Liver (tissue), 9 donors: ENCODE data around the gene ERFL. TPM values are rescaled to one million over a fixed set of nuclear protein-coding genes. Genes with fewer than 3 reads are reported as not detected.

Source experiments
- DNase-seq: peaks from one replicate; pipeline ENCODE4 v3.0.0-alpha.2; 2017; ENCODE audit warnings: low spot score
- H3K27ac ChIP-seq, 2 donors: one replicate each; pipeline ENCODE4 v1.7.0; 2013; ENCODE audit warnings: inconsistent platforms in 2 of 2, low read length in 2 of 2, control low read depth in 1 of 2, low read depth in 1 of 2, mild to moderate bottlenecking in 1 of 2
- H3K27me3 ChIP-seq, 4 donors: one replicate each; pipeline versions ENCODE4 v1.6.1 to v1.7.0; 2013; ENCODE audit warnings: low read length in 3 of 4, inconsistent platforms in 1 of 4, mild to moderate bottlenecking in 1 of 4, moderate library complexity in 1 of 4; ENCODE audit not compliant: control insufficient read depth in 4 of 4, insufficient read depth in 4 of 4
- H3K36me3 ChIP-seq, 4 donors: one replicate each; pipeline versions ENCODE4 v1.6.1 to v1.7.0; 2013; ENCODE audit warnings: low read length in 3 of 4, mild to moderate bottlenecking in 3 of 4, low read depth in 1 of 4, moderate library complexity in 1 of 4; ENCODE audit not compliant: control insufficient read depth in 4 of 4, insufficient read depth in 3 of 4
- H3K4me1 ChIP-seq, 4 donors: one replicate each; pipeline versions ENCODE4 v1.6.1 to v1.7.0; 2013; ENCODE audit warnings: low read length in 3 of 4, mild to moderate bottlenecking in 3 of 4, moderate library complexity in 1 of 4; ENCODE audit not compliant: control insufficient read depth in 4 of 4, insufficient read depth in 4 of 4
- H3K4me3 ChIP-seq, 3 donors: one replicate each; pipeline versions ENCODE4 v1.6.1 to v1.7.0; 2013; ENCODE audit warnings: low read length in 3 of 3, control low read depth in 1 of 3, low read depth in 1 of 3, mild to moderate bottlenecking in 1 of 3
- H3K9ac ChIP-seq, 2 donors: one replicate each; pipeline ENCODE4 v1.7.0; 2013; ENCODE audit warnings: low read length in 2 of 2, mild to moderate bottlenecking in 2 of 2, moderate library complexity in 2 of 2, control low read depth in 1 of 2, low read depth in 1 of 2
- H3K9me3 ChIP-seq, 4 donors: one replicate each; pipeline versions ENCODE4 v1.6.1 to v1.7.0; 2013; ENCODE audit warnings: low read length in 3 of 4; ENCODE audit not compliant: control insufficient read depth in 4 of 4
- ATF3 ChIP-seq: IDR thresholded peaks from 2 replicates; pipeline ENCODE4 v1.6.1; 2016; ENCODE audit warnings: antibody characterized with exemption
- CTCF ChIP-seq: fragments of 150-350 bp; IDR thresholded peaks from 2 replicates; pipeline ENCODE4 v1.5.1; 2017; ENCODE audit warnings: improper control_type of control experiment, low read depth, low read length; ENCODE audit not compliant: missing input control
- FOXA1 ChIP-seq: IDR thresholded peaks from 2 replicates; pipeline ENCODE4 v1.6.1; 2016; ENCODE audit warnings: antibody characterized with exemption
- HNF4A ChIP-seq, 2 donors: conservative IDR thresholded peaks; 2 replicates each; pipeline ENCODE4 v1.6.1; 2016; ENCODE audit warnings: antibody characterized with exemption in 2 of 2, mild to moderate bottlenecking in 2 of 2
- HNF4G ChIP-seq: IDR thresholded peaks from 2 replicates; pipeline ENCODE4 v1.6.1; 2016; ENCODE audit warnings: antibody characterized with exemption
- JUND ChIP-seq, 2 donors: IDR thresholded peaks; 2 replicates each; pipeline ENCODE4 v1.6.1; 2016; ENCODE audit warnings: antibody characterized with exemption in 2 of 2
- MAX ChIP-seq: IDR thresholded peaks from 2 replicates; pipeline ENCODE4 v1.6.1; 2016; ENCODE audit warnings: antibody characterized with exemption
- NR2F2 ChIP-seq: IDR thresholded peaks from 2 replicates; pipeline ENCODE4 v1.6.1; 2016; ENCODE audit warnings: antibody characterized with exemption
- RAD21 ChIP-seq, 2 donors: IDR thresholded peaks; 2 replicates each; pipeline ENCODE4 v1.6.1; 2016; ENCODE audit warnings: antibody characterized with exemption in 2 of 2, mild to moderate bottlenecking in 2 of 2
- RXRA ChIP-seq, 2 donors: IDR thresholded peaks; 2 replicates each; pipeline ENCODE4 v1.6.1; 2017 to 2018; ENCODE audit warnings: antibody characterized with exemption in 2 of 2, mild to moderate bottlenecking in 1 of 2
- SP1 ChIP-seq: IDR thresholded peaks from 2 replicates; pipeline ENCODE4 v1.6.1; 2018; ENCODE audit warnings: antibody characterized with exemption, mild to moderate bottlenecking
- TAF1 ChIP-seq: conservative IDR thresholded peaks from 2 replicates; pipeline ENCODE4 v1.6.1; 2016; ENCODE audit warnings: antibody characterized with exemption, mild to moderate bottlenecking
- YY1 ChIP-seq: IDR thresholded peaks from 2 replicates; pipeline ENCODE4 v1.6.1; 2016; ENCODE audit warnings: antibody characterized with exemption, mild to moderate bottlenecking
- ZBTB33 ChIP-seq: IDR thresholded peaks from 2 replicates; pipeline ENCODE4 v1.6.1; 2016; ENCODE audit warnings: antibody characterized with exemption
- WGBS: extraction: QIAGEN DNeasy Blood & Tissue Kit; methylation state at CpG from one replicate; pipeline ENCODE4 v1.1.7; 2013; 5-methylcytosine and 5-hydroxymethylcytosine counted together
- polyA plus RNA-seq, 2 donors: library from polyadenylated mRNA; stranded (reverse) in 1 of 2; unstranded in 1 of 2; fragments of 200-250 nt in 1 of 2; fragments of >200 nt in 1 of 2; fragmentation: Nextera tagmentation in 1 of 2; extraction: Ambion mirVana in 1 of 2; gene quantifications; one replicate each; pipeline versions ENCODE4 v1.2.1 to v1.2.3, GENCODE V29; 2013 to 2015
- total RNA-seq, 2 donors: library from RNA; depleted of rRNA; stranded (reverse); fragments of >200 nt; gene quantifications; one replicate each; pipeline ENCODE4 v1.2.3, GENCODE V29; 2014
- TF ChIP-seq, protein P1 (sequence below): IDR thresholded peaks from 2 replicates; pipeline ENCODE4 v1.6.1; 2016; ENCODE audit warnings: antibody characterized with exemption, mild to moderate bottlenecking
- donor health status: healthy.
- donor health status: healthy.
- donor health status: healthy.
- donor health status: healthy.
- donor health status: healthy.

ERFL gene
- total and polyA plus RNA-seq, 4 donors = not detected

GRCh38 chr19:41955521-41955920, 27.3 kb upstream of the ERFL start:
- Histone ChIP-seq H3K4me3 (no peak overlapping the region), H3K9ac (no peak overlapping the region), H3K36me3 (peaks cover 0 to 6% (median 2%) of the 10 kb centered on the region in 4 donors), H3K4me1 (peaks cover 0 to 14% (median 8%) of the 10 kb centered on the region in 4 donors), H3K9me3 (no peaks in the 10 kb centered on the region), H3K27ac (no peak overlapping the region), H3K27me3 (no peaks in the 10 kb centered on the region)
- no peak for DNase-seq
- TF ChIP-seq HNF4G (no peak), TAF1 (no peak), NR2F2 (no peak), ZBTB33 (no peak), FOXA1 (no peak), JUND (IDR thresholded peaks at IDR 0.05) (no peak), RXRA (IDR thresholded peaks at IDR 0.05) (no peak), ATF3 (no peak), MAX (no peak)
- TF ChIP-seq, protein P1, sequence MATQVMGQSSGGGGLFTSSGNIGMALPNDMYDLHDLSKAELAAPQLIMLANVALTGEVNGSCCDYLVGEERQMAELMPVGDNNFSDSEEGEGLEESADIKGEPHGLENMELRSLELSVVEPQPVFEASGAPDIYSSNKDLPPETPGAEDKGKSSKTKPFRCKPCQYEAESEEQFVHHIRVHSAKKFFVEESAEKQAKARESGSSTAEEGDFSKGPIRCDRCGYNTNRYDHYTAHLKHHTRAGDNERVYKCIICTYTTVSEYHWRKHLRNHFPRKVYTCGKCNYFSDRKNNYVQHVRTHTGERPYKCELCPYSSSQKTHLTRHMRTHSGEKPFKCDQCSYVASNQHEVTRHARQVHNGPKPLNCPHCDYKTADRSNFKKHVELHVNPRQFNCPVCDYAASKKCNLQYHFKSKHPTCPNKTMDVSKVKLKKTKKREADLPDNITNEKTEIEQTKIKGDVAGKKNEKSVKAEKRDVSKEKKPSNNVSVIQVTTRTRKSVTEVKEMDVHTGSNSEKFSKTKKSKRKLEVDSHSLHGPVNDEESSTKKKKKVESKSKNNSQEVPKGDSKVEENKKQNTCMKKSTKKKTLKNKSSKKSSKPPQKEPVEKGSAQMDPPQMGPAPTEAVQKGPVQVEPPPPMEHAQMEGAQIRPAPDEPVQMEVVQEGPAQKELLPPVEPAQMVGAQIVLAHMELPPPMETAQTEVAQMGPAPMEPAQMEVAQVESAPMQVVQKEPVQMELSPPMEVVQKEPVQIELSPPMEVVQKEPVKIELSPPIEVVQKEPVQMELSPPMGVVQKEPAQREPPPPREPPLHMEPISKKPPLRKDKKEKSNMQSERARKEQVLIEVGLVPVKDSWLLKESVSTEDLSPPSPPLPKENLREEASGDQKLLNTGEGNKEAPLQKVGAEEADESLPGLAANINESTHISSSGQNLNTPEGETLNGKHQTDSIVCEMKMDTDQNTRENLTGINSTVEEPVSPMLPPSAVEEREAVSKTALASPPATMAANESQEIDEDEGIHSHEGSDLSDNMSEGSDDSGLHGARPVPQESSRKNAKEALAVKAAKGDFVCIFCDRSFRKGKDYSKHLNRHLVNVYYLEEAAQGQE = no peak
- 81% methylated on average over 7 of the region's 7 CpGs for WGBS

DNA sequence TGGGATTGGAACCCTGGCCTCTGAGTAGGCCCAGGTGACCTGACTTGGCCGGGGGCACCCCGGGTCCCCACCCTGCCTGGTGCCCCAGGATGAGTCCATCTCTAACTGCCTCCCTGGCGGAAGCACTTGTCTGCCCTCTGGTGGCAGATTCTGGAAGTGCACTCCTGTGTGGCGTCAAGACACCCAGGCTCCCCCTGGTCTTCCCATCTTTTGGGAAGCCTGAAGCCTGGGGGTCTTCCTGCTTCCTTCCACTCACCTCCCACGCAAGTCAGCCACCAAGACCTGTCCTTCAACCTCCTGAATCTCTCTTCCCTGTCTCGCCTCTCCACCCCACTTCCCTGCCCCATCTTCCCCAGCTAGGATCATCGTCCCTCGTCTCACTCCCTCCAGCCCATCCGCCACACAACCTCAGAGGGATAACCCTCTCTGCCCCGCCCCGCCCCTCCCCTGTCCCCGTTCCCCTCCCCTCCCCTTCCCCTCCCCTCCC, 23.5 kb upstream of the ERFL start:
- Histone ChIP-seq H3K9ac (no peak overlapping the region), H3K27ac (no peak overlapping the region), H3K36me3 (peaks cover 0 to 6% (median 2%) of the 10 kb centered on the region in 4 donors), H3K27me3 (no peaks in the 10 kb centered on the region), H3K4me1 (no peaks in the 10 kb centered on the region), H3K9me3 (no peaks in the 10 kb centered on the region), H3K4me3 (no peak overlapping the region)
- peak; percentile 73 to 85 for TF ChIP-seq RAD21 (IDR thresholded peaks at IDR 0.05)
- no peak for TF ChIP-seq MAX
- TF ChIP-seq JUND (IDR thresholded peaks at IDR 0.05) = no peak
- TF ChIP-seq ZBTB33 = no peak
- TF ChIP-seq FOXA1 = no peak
- TF ChIP-seq CTCF = peak; percentile 93
- no peak for TF ChIP-seq HNF4A (conservative IDR thresholded peaks at IDR 0.05)
- no peak for TF ChIP-seq HNF4G
- TF ChIP-seq, protein P1 = no peak
- TF ChIP-seq TAF1 = no peak
- TF ChIP-seq YY1 = no peak
- TF ChIP-seq ATF3 = no peak
- no peak for TF ChIP-seq SP1
- TF ChIP-seq RXRA (IDR thresholded peaks at IDR 0.05) = no peak
- 4% methylated on average over 12 of the region's 12 CpGs for WGBS
- DNase-seq = peak; percentile 86
